Effector CD8-positive, alpha-beta T cell (primary cell): ENCODE results near the gene SMIM10L2A.
"Not testable (repeated sequence)": the region's sequence is repeated elsewhere in the genome, so short reads cannot be mapped to it uniquely, and the experiment has no call there.

Experiments
- DNase-seq: peaks from one replicate; lab custom pipeline; 2025; lab: John Stamatoyannopoulos, UW
- total RNA-seq, 4 experiments: gene quantifications; one replicate each; lab custom pipeline; 2026; lab: John Stamatoyannopoulos, UW

Gene SMIM10L2A
- total RNA-seq, result 5.3 to 8.3 (median 7.0) reads per million in 4 experiments

DNA sequence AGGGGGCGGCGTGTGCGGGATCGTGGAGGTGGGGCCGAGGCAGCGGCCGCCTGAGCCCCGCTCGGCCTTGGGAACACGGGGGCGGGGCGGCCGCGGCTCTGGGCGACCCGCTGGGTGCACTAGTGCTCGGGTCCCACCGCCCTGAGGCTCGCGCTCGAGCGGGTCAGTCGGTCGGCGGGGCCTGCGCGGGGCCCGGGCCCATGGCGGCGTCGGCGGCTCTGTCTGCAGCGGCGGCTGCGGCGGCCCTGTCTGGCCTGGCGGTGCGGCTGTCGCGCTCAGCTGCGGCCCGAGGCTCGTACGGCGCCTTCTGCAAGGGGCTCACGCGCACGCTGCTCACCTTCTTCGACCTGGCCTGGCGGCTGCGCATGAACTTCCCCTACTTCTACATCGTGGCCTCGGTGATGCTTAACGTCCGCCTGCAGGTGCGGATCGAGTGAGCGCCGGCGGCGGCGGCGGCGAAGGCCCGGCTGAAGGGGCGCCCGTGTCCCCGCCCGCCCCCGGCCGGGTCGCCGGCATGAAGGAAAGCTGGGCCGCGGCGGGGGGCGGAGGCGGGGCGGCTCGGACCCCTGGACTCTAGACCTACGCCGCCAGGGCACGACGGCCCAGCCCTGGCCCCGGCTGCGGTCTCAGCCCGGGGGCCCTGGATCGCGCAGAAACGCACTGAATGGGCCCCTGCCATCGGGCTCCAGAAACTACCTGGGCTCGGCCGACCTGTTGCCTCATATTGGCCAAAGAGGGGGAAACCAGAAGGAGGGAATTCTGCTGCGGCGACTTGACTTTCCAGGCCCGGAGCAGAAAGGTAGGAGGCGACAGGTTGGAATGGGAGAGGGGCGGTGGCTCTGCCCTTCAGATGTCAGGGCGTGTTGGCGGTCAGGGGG lies at the start of gene SMIM10L2A:
Gene SMIM10L2A (plus strand): TSS at position 13 of the 878 bp plus-strand sequence. CDS start 188 bp downstream, at position 201.
- DNase-seq, result peak; percentile 5

- no peak for DNase-seq
Measured at GRCh38 chrX:135373357-135373756, 48.4 kb upstream of the SMIM10L2A start.

DNA sequence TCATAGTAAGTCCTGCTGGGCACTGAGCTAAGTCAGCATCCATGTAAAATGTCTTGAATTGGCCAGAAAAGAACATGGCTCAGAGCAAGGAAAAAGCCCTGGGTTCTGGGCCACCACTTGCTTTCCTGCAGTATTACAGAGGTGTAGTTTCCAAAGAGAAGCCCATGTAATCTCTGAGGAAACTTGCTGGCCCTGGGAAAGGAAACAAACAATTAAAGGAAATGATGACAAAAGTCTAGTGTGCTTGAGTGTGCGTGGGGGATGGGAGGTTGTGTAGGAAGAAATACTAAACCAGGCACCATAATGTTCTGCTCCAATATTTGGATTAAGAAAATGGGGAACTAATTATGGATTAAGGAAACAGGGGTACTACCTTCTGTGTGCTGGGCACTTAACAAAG lies 39.5 kb upstream of the SMIM10L2A start:
- DNase-seq, result no peak

DNA sequence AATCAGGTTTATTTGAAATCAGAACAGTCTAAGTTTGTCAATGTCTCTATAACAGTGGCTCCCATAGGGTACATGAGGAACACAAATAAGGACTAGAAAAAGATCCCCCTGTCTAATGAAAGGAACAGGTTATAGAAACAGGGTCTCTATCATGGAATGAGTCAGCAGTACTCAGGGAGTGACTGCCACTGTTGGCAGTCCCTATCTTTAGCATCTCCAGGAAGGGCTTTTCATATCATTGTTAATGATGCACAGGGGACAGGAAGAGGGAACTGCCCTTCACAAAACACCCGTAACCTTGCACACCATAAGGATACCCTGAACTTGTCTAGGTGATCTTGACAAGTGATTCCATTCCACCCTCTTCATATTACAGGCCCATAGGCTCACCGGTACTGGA lies 38.5 kb upstream of the SMIM10L2A start:
- no peak for DNase-seq

DNA sequence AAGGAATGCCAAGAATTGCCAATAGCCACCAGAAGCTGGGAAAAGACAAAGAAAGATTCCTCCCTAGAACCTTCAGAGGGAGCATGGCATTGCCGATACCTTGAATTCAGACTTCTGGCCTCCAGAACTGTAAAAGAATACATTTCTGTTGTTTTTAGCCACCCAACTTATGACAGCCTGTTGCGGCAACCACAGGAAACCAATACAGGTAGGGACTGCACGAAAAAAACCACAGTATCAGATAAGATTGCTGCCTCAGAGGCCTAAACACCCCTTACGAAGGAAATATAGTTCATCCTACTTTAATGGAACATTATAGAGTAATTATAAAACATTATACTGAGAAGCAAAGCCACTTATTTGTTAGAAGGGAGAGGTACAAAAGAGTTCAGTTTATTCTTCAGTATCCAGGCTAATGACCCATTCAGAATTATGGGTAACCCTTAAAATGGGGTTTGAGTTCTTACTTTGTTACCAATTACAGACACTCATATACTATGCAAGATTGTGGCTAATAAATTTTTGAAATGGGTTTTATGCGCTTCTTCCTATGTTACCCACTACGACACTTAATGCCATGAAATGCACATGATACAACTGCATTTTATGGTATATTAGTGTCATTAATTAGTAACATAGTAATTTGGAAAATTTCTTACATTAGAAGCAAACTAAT lies 37.4 kb upstream of the SMIM10L2A start:
- no peak for DNase-seq

DNA sequence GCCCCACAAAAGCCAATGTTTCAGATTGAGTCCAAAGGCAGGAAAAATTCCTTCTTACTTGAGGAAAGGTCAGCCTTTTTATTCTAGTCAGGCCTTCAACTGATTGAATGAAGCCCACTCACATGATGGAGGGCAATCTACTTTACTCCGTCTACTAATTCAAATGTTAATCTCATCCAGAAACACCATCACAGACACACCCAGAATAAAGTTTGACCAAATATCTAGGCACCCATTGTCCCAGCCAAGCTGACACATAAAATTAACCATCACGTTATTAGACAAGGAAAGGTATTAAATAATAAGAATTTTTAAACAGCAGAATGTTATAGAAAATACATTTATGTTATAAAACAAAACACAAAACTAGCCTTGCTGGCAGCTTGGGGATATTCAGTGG lies 32.9 kb upstream of the SMIM10L2A start:
- DNase-seq, result no peak

DNA sequence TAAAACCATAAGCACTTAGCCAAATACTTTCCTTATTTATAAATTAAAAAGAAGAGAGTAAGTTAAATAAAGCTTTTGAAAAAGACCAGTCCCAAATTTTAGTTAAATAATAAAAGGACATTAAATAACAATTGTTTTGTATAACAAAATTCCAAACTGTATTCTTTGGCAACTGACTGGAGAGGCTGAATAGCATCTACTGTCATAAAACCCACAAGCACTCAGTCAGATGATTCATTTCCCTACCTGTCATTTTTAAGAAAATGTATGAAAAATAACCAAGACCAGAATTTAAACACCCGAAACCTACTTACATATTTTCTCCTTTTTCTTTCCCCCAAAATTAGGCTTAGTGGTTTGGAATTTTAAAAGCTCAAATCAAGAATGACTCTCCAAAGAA lies 32.5 kb upstream of the SMIM10L2A start:
- DNase-seq, result no peak

- DNase-seq, result no peak
Measured at GRCh38 chrX:135389717-135390116, 32.0 kb upstream of the SMIM10L2A start.

DNA sequence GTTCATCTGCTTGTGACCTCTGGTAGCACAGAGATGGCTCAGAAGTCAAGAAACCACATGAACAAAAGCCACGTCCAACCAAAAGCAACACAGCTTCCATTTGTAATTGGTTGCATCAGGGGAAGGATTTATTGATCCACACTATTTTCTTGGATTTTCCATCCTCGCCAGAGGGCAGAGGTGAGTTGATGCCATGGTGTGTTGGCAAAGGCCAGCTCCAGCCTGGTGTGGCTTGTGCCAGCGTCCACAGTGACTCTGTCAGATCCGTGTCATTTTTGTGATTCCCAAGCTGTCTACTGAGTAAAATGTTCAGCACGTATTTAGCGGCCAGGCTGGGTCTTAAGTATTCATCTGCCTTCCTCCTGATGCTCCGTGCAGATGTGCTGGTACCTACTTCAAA lies 30.0 kb upstream of the SMIM10L2A start:
- no peak for DNase-seq

DNA sequence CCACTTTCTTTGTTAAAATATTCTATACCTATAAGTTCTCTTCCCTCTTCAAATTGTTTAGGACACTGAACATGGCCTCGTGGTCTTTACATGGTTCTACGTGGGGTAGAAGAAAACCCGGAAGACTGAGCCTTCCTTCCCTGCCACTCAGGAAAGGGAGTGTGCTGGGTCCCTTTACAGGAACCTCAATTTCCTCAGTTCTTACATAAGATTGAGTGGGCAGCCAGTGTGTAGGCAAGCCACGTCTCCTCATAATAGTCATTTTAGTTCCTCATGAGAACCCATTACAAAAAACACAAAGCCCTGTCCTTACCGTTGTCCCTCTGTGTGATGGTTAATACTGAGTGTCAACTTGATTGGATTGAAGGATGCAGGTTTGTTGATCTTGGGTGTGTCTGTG lies 28.7 kb upstream of the SMIM10L2A start:
- no peak for DNase-seq

- no peak for DNase-seq
Measured at GRCh38 chrX:135395064-135395463, 26.7 kb upstream of the SMIM10L2A start.

DNA sequence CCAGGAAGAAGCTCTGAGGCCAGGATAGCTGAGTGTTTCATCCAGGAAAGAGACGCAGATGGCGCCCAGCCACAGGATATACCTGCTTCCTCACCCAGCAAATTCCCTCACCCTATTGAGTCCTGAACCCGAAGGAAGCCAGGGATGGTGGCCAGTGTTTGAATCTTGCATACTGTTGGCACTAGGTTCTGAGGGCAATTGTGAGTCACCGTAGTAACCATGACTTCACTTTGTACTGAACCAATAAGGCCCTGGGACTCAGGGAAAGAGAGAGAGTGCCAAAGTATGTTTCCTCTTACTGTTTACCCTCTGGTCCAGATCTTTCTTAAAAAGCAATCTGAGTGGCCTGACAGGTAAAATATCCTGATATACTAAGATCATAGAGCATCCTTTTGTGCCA lies 25.6 kb upstream of the SMIM10L2A start:
- DNase-seq, result no peak

DNA sequence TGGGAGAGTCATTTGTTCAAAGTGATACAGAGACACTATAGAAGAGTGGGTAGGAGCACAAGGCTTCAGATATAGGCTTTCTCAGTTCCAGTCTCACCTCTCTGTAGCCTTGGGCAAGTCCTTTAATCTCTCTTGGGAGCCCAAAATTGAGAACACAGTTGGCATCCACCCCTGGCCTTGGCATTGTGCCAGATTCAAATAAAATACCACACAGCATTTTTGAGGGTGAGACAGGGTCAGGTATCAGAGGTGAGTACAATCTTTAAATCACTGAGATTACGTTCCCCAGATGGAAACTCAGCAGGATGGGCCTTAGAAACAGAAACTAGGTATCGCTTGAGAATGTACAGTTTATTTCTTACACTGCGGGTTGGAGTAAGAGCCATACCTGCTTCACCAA lies 25.2 kb upstream of the SMIM10L2A start:
- DNase-seq, result no peak

GRCh38 chrX:135397652-135398051 lies 24.1 kb upstream of the SMIM10L2A start:
- DNase-seq, result no peak

GRCh38 chrX:135403374-135403773 lies 18.4 kb upstream of the SMIM10L2A start:
- DNase-seq, result no peak

- DNase-seq, result not testable (repeated sequence)
Measured at GRCh38 chrX:135406428-135406827, 15.3 kb upstream of the SMIM10L2A start.

GRCh38 chrX:135408794-135409193 lies 12.9 kb upstream of the SMIM10L2A start:
- DNase-seq, result no peak

DNA sequence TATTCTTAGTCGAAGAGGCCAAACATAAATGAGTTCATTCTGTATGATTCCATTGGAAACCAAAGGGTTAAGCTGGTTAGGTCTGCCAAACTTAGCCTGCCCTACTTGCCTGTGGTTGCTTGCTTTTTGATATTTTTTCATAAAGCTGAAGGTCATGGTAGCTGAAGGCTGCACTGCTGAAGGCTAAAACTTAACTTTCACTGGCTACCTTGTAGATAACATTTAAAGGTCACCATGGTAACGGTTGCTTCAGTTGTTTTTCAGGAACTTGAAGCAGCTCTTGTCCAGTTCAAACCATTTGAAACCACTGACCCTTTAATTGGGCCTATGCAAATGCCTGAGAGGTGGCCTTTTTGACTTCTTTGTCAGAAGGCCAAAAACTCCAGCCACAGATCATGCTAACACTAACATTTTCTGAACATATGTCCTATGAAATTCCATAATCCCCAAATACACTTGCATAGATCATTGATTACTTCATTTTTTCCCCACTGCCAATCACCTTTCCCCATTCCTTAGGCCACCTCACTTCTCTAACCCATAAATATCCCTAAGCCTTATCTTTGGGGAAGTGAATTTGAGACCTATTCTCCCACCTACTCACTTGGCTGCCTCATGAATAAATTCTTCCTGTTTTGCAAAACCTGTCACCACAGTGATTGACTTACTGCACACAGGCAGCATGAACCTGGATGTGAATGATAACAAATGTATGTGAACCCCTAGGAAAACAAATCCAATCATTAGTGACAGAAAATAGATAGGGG lies 10.7 kb upstream of the SMIM10L2A start:
- DNase-seq, result no peak

DNA sequence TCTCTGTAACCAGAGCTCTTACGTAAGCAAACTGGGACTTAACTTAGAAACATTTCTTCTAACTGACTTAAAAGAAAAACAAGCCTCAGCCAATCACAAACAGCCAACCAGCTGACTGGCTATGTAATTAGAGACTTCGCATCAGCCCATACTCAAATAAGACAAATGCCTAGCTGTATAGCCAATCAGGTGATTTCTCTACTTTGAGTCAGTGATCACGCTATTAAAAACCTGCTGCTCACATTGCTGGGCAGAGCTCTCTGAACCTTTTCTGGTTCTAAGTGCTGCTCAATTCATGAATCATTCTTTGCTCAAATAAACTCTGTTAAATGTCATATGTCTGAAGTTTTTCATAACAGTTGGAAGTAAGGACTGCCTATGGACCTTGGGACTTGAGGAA lies 9.9 kb upstream of the SMIM10L2A start:
- no peak for DNase-seq

DNA sequence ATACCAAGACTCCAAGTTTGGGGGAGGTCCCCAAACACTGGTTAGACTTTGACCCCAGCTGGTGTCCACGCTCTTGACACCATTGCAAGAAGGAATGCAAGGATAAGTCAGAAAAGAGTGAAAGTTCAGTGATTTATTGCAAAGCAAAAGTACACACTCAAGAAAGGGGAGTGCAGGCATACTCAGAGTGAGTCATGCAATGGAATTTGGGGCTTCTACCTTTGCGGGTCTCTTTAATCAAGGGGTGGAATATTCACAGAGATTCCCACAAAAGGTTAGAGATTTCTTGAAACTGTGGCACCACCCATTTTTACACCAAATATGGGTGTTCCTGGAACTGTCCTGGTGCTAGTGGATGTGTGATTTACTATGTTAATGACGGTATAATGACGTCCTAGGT lies 5.2 kb upstream of the SMIM10L2A start:
- no peak for DNase-seq

GRCh38 chrX:135420831-135421230 lies 913 bp upstream of the SMIM10L2A start:
- no peak for DNase-seq

- DNase-seq, result peak; percentile 85
Measured at GRCh38 chrX:135421537-135421931, 210 bp upstream of the SMIM10L2A start.

- not testable (repeated sequence) for DNase-seq
Measured at GRCh38 chrX:135422810-135423168, 1.0 kb downstream of the SMIM10L2A start.
